ENCODE measurements around the gene DENND4A. TPM values are rescaled to one million over a fixed set of nuclear protein-coding genes. Genes with fewer than 3 reads are reported as not detected.

Gene DENND4A
- total and polyA plus RNA-seq, 9 of the 15 experiments (the other 6 are each of a cell fraction or from before 2014, with no cell fraction given): 6.8 to 32.3 (median 19.9) TPM

- TF ChIP-seq CCNT2 (IDR thresholded peaks at IDR 0.05; ENCODE audit: borderline replicate concordance, extremely low read depth, insufficient read length, low read depth, low read length) (peak; percentile 65), MYNN (IDR thresholded peaks at IDR 0.05) (no peak), MYNN (CRISPR knock-in tag; IDR thresholded peaks at IDR 0.05) (no peak), HDAC2 (IDR thresholded peaks at IDR 0.05) (peak; percentile 70; the same call in 1 of the 2 replicates), SETDB1 (IDR thresholded peaks at IDR 0.05; ENCODE audit: low read length) (peak; percentile 29), FOS (IDR thresholded peaks at IDR 0.05; ENCODE audit: extremely low read depth, insufficient read length) (peak; percentile 29), ZFX (CRISPR knock-in tag; IDR thresholded peaks at IDR 0.05) (peak; percentile 81), PTTG1 (tag; IDR thresholded peaks at IDR 0.05; ENCODE audit: low read depth) (no peak), ATF3 (IDR thresholded peaks at IDR 0.05) (peak; percentile 44), ATF3 (CRISPR knock-in tag; conservative IDR thresholded peaks at IDR 0.05) (peak; percentile 23; the same call in 1 of the 2 replicates), NCOR1 (IDR thresholded peaks at IDR 0.05) (peak; percentile 58; the same call in 1 of the 2 replicates), ZKSCAN8 (CRISPR knock-in tag; IDR thresholded peaks at IDR 0.05) (no peak), ZNF507 (tag; conservative IDR thresholded peaks at IDR 0.05) (no peak), CBX1 (IDR thresholded peaks at IDR 0.05; ENCODE audit: low read depth) (0 out of 2 replicates have a peak, but pooled peaks have one; percentile 50), CREM (IDR thresholded peaks at IDR 0.05; ENCODE audit: low read depth) (peak; percentile 93), NR2C2 (CRISPR knock-in tag; IDR thresholded peaks at IDR 0.05) (no peak), NR2C2 (tag; IDR thresholded peaks at IDR 0.05) (peak; percentile 76; the same call in 1 of the 2 replicates), NFRKB (IDR thresholded peaks at IDR 0.05; ENCODE audit: low read depth) (peak; percentile 61), ESRRA (IDR thresholded peaks at IDR 0.05; ENCODE audit: borderline replicate concordance, low read depth) (peak; percentile 73), ZFP91 (CRISPR knock-in tag; IDR thresholded peaks at IDR 0.05) (no peak), POLR2H (tag; IDR thresholded peaks at IDR 0.05; ENCODE audit: low read depth) (peak; percentile 79), PCBP1 (IDR thresholded peaks at IDR 0.05; ENCODE audit: low read depth, low read length, poor library complexity, severe bottlenecking) (no peak)
- TF ChIP-seq, protein P1, sequence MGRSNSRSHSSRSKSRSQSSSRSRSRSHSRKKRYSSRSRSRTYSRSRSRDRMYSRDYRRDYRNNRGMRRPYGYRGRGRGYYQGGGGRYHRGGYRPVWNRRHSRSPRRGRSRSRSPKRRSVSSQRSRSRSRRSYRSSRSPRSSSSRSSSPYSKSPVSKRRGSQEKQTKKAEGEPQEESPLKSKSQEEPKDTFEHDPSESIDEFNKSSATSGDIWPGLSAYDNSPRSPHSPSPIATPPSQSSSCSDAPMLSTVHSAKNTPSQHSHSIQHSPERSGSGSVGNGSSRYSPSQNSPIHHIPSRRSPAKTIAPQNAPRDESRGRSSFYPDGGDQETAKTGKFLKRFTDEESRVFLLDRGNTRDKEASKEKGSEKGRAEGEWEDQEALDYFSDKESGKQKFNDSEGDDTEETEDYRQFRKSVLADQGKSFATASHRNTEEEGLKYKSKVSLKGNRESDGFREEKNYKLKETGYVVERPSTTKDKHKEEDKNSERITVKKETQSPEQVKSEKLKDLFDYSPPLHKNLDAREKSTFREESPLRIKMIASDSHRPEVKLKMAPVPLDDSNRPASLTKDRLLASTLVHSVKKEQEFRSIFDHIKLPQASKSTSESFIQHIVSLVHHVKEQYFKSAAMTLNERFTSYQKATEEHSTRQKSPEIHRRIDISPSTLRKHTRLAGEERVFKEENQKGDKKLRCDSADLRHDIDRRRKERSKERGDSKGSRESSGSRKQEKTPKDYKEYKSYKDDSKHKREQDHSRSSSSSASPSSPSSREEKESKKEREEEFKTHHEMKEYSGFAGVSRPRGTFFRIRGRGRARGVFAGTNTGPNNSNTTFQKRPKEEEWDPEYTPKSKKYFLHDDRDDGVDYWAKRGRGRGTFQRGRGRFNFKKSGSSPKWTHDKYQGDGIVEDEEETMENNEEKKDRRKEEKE (IDR thresholded peaks at IDR 0.05; ENCODE audit: borderline replicate concordance in 1 of 2, control insufficient read depth in 1 of 2, low read depth in 2 of 2, low read length in 1 of 2): peak in 1 of 2 experiments; percentile 80; a peak in 1 of 4 replicates
Measured at GRCh38 chr15:65792138-65792987, at the start of gene DENND4A (continued).
